ENCODE measurements around the gene ACIN1. TPM values are rescaled to one million over a fixed set of nuclear protein-coding genes. Genes with fewer than 3 reads are reported as not detected.

Gene ACIN1
- total RNA-seq, 2 experiments from 2014 or later = 132 to 139 TPM

DNA sequence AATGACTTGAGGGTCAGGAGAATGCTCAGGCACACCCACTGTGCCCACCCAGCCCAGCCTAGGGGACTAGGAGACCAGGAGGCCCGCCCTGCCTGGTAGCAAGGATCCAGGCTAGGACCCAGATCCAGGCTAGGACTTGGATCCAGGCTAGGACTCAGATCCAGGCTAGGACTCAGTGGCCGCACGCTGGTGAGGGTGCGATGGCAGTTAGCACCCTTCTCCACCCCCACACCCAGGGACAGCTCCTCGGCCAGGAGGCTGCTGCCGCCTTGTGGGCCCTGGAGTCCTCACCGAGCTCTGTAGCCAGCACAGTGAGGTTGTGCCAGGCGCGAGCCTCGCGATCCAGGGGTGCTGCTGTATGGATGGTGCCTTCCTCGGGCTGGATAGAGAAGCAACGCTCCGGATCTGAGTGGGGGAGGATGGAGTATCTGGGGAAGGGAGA is 42.7 kb downstream of the ACIN1 start:
- POLR2A ChIA-PET = interaction anchor here (1.5 kb wide), 1 partner anchor 77 kb away, joined by 3 read pairs; no protein-coding TSS in a partner anchor
- Mint-ChIP-seq H3K4me3 (no peak overlapping the region), H3K27me3 (peaks cover 9% of the 10 kb centered on the region), H3K27ac (no peak overlapping the region), H3K36me3 (ENCODE audit: low read depth) (no peaks in the 10 kb centered on the region), H3K4me1 (ENCODE audit: low read depth) (peaks cover 14% of the 10 kb centered on the region), H3K9me3 (no peaks in the 10 kb centered on the region)
- ATAC-seq (no peak), DNase-seq (no peak)
- intact Hi-C loops (cut with micrococcal nuclease) = no loop called here
- CTCF ChIA-PET = interaction anchor here (0.9 to 16.5 kb wide), 6 partner anchors 10 to 117 kb away, joined by 3 to 518 read pairs (median 103); partner anchors contain the start of gene AJUBA
- TF ChIP-seq, protein P1, sequence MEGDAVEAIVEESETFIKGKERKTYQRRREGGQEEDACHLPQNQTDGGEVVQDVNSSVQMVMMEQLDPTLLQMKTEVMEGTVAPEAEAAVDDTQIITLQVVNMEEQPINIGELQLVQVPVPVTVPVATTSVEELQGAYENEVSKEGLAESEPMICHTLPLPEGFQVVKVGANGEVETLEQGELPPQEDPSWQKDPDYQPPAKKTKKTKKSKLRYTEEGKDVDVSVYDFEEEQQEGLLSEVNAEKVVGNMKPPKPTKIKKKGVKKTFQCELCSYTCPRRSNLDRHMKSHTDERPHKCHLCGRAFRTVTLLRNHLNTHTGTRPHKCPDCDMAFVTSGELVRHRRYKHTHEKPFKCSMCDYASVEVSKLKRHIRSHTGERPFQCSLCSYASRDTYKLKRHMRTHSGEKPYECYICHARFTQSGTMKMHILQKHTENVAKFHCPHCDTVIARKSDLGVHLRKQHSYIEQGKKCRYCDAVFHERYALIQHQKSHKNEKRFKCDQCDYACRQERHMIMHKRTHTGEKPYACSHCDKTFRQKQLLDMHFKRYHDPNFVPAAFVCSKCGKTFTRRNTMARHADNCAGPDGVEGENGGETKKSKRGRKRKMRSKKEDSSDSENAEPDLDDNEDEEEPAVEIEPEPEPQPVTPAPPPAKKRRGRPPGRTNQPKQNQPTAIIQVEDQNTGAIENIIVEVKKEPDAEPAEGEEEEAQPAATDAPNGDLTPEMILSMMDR (IDR thresholded peaks at IDR 0.05) = no peak

DNA sequence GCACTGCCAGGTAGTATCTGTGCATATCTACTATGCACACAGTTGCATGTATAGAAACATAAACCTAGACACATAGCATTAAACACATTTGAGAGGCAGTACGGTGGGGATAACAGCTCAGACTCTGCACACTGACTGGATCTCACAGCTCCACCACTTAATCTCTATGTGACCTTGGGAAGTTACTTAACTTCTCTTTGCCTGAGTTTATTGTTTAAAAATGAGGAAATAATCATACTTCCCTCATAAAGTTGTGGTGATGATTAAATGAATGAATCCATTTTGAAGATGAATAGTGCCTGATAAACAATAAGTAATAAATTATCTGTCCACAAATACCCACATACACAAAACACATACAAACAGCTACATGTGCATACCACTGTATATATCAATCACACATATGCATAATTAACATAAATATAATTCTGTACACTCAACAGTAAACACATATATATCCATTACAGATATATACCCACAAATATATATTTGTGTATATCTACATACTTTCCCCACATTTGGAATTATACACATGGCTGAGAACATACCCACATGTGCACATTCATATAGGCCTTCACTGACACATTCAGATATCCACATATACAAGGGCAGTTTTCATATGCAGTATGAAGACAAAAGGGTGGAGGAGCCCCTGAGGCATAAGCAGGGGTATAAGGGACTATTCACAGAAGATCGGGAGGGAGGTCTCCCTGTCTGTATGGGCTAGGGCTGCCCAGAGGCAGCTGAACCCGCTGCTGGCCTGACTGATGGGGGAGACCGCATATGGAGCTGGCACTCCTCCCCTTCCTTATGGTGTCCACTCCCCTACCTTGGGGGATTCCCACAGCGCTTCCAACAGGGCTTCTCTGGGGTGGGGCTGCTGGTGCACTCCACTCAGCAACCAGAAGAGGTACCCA is 43.5 kb downstream of the ACIN1 start:
- ChIA-PET POLR2A (interaction anchor here (1.5 kb wide), 1 partner anchor 76 kb away, joined by 3 read pairs; no protein-coding TSS in a partner anchor), CTCF (interaction anchor here (0.9 to 16.5 kb wide), 6 partner anchors 11 to 116 kb away, joined by 3 to 518 read pairs (median 103); partner anchors contain the start of gene AJUBA)
- peaks cover 5% of the 10 kb centered on the region for H3K27me3 Mint-ChIP-seq
- intact Hi-C loops (cut with micrococcal nuclease) = no loop called here
- H3K27ac Mint-ChIP-seq = no peak overlapping the region
- no peak for DNase-seq
- TF ChIP-seq, protein P1 (IDR thresholded peaks at IDR 0.05) = no peak
- no peak for ATAC-seq
- peaks cover 7% of the 10 kb centered on the region for H3K4me1 Mint-ChIP-seq (ENCODE audit: low read depth)
- no peaks in the 10 kb centered on the region for H3K9me3 Mint-ChIP-seq
- no peak overlapping the region for H3K4me3 Mint-ChIP-seq
- no peaks in the 10 kb centered on the region for H3K36me3 Mint-ChIP-seq (ENCODE audit: low read depth)

DNA sequence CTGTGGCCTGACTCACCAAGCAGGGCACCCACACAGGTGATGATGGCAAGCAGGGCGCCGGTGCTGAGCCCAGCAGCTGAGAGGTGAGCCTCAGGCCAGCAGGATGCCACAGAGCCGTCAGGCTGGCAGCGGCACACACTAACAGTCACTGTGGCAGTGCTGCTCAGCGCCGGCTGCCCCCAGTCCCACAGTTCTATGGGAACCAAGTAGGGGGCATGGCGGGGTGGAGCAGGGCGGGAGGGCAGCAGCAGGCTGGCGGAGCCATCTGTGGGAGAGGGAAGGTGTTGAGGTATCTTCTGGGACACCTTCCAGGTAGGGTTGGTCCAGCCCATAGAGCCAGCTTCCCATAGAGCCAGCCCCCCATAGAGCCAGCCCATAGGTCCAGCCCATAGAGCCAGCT is 45.9 kb downstream of the ACIN1 start:
- intact Hi-C loops (cut with micrococcal nuclease) = no loop called here
- POLR2A ChIA-PET = no interaction called here
- Mint-ChIP-seq H3K9me3 (no peaks in the 10 kb centered on the region), H3K4me1 (ENCODE audit: low read depth) (no peaks in the 10 kb centered on the region), H3K27ac (no peak overlapping the region), H3K27me3 (peaks cover 2% of the 10 kb centered on the region), H3K36me3 (ENCODE audit: low read depth) (no peaks in the 10 kb centered on the region), H3K4me3 (no peak overlapping the region)
- DNase-seq (no peak), ATAC-seq (no peak)
- TF ChIP-seq, protein P1 (IDR thresholded peaks at IDR 0.05) = no peak
- CTCF ChIA-PET = interaction anchor here (1.0 to 1.7 kb wide), 5 partner anchors 9 to 76 kb away, joined by 4 to 8 read pairs (median 5); partner anchors contain the start of gene CDH24

DNA sequence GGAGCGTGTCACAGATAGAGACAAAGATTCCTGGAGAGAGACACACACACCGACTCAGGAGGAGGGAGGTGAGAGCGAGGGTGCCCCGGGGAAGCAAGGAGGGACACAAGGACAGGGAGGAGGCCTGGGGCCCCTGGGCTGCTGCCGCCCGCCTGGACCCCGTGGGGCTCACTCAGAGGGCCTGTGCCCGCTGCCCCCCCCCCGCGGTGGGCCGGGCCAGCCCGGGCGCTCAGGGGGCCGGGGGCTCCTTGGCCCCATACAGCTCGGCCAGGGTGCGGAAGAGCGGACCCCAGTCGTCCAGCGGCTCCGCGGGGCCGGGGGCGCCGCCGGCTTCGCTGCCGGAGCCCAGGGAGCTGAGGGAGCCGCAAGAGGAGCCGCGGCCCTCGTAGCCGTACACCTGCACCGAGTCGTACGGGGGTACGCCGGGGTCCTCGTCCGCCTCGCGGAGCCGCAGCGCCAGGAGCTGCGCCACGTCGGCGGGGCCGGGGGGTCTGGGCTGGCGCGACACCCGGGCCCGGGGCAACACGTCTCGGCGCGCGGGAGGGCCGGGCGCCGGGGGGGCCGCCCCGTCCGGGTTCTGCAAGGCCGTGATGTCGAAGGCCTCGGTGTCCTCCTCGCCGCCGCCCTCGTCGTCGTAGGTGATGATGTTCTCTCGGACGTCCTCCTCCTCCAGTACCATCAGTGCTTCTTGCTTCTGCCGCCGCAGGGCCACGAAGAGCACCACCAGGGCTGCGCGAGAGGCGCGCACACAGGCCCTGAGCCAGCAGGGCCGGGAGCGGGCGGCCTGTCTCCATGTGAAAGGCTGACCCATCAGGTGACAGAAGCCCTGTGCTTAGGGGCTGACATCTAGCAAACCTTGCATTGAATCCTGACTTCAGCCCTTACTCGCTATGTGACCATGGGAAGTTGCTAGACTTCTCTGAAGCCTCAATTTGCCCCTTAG is 46.9 kb downstream of the ACIN1 start:
- ChIA-PET POLR2A (no interaction called here), CTCF (interaction anchor here (1.6 to 2.0 kb wide), 3 partner anchors 21 to 75 kb away, joined by 5 to 6 read pairs (median 5); no protein-coding TSS in a partner anchor)
- no peaks in the 10 kb centered on the region for H3K36me3 Mint-ChIP-seq (ENCODE audit: low read depth)
- H3K9me3 Mint-ChIP-seq = no peaks in the 10 kb centered on the region
- intact Hi-C loops (cut with micrococcal nuclease) = no loop called here
- H3K27ac Mint-ChIP-seq = no peak overlapping the region
- no peak for DNase-seq
- H3K4me3 Mint-ChIP-seq = no peak overlapping the region
- no peak for ATAC-seq
- H3K4me1 Mint-ChIP-seq (ENCODE audit: low read depth) = no peaks in the 10 kb centered on the region
- TF ChIP-seq, protein P1 (IDR thresholded peaks at IDR 0.05) = no peak
- peaks cover 2% of the 10 kb centered on the region for H3K27me3 Mint-ChIP-seq

Measured in activated CD8-positive, alpha-beta T cell treated with anti-CD3 and anti-CD28 coated beads for 36 hours (primary cell).